Endothelial cell of hepatic sinusoid (primary cell): ENCODE results near the gene ICAM1.

ENCODE experiments used
- in situ Hi-C: cut with HindIII; loops from 2 replicates; pipeline ENCODE4 v1.10.0; 2017; ENCODE audit warnings: low sequenced_read_pairs

Gene ICAM1

DNA sequence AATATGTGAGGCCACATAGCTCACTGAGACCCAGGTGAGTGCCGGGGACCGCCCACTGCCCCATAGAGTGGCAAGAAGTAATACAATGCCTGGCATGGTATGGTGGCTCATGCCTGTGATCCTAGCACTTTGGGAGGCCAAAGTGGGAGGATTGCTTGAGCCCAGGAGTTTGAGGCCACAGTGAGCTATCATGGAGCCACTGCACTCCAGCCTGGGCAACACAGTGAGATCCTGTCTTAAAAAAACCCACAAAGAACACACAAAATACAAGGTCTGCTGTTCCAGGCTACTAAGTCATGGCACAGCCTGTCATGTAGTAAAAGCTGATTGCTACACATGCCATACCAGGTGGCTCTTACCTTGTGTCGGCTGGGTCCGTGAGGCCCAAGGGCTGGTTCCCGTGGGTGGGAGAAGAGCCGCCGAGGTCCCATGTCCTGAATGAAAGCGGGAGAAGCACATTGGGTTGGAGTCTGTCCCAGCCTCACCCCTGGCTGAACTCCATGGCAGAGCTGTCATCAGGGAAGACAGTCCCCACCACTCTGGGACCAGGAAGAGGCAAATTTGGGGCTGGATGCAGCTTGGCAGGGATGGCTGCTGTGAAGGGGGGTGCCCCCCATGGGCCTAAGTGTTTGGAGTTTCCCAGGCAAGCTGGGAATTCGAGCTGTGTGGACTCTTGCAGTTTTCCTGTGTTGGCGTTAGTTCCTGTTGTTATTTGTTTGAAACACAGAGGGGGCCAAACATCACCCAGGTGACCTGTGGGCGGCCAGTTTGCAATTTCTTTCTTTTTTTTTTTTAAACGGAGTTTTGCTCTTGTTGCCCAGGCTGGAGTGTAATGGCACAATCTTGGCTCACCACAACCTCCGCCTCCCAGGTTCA is 48.1 kb downstream of the ICAM1 start:
- in situ Hi-C loops, result no loop called here

DNA sequence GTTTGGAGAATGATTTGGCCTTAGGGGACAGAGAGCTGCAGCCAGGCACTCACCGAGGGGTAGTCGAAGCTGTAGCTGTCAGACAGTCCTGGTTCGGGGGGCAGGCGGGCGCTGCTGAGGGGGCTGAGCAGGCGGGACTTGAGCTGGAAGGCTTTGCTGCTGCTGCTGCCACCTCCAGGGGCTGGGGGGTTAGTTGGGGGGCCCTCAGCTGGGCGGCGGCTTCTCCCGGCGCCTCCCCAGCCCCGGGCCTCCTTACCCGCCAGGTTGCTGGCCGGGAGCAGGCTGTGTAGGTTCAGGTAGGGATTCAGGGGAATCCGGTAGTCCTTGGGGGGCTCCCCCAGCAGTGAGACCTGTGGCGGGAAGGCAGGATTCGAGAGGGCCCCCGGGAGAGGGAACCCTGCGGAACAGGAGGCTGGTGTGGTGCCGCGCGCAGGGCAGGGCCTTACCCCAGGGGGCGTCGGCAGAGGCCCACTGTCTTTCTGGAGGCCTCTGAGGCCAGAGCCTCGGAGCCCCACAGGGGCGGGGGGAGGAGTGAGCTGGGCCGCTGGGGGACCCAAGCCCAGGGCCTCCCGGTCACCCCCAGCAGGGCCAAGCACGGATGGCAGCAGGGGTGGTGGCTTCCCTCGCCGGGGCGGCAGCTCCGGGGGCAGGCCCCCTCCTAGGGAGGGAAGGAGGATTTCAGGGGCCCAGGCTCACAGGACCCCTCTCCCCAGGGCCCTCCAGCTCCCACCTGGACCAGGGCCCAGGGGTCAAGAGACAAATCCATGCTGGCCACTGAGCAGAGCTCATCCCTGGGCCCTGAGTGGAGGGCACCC is 49.9 kb downstream of the ICAM1 start:
- in situ Hi-C loops, result no loop called here

DNA sequence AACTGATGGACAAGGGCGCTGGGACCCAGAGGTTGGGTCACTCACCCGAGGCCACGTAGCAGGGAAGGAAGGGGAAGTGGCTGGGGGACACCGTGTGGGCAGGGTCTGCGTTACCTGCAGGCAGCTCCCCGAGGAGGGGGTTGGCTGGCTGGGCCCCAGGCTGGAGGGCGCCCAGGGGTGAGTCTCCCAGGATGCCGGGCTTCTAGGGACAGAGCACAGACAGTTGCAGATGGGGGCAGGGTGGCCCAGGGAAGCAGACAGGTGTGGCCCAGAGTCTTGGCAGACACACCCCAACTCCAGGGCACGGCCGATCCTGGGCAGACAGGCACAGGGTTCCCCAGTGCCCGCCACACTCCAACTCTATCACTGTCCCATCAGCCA is 50.5 kb downstream of the ICAM1 start:
- in situ Hi-C loops, result no loop called here

DNA sequence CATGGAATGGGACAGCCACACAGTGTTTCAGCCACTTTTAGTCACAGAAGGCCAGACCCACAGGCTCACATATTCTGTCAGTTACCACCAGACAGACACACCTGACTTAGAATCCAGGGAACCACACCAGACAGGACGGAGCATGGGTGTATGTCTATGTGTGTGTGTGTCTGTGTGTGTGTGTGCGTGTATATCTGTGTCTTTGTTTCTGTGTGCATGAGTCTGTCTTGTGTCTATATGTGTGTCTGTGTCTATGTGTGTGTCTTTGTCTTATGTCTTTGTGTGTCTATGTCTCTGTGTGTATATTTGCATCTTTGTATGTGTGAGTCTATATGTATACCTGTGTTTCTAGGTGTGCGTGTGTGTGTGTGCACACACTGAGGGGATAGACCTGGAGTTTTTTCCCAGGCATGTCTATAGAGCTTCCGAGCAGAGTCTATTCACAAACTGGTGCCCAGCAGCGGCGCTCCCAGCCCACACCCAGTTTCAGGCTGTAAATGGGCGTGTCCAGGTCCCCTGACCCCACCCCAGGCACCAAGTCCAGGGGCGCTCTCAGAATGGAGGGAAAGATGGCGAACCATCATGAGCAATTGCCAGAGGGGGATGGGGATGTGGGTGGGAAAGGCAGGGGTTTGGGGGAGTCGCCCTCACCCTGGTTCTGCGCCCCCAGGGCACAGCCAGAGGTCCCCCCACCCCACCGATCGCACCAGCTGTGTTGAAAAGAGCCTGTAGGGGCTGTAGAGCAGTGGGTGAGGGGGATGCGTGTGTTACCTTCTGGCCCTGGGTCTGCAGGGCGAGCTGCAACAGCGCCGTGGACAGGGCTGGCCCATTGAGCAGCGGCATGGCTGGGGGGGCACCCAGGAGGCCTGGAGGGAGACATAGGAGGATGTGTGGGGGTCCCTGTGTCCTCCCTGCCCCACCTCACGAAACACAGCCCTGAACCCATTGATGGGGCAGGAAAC is 51.2 kb downstream of the ICAM1 start:
- in situ Hi-C loops, result no loop called here

DNA sequence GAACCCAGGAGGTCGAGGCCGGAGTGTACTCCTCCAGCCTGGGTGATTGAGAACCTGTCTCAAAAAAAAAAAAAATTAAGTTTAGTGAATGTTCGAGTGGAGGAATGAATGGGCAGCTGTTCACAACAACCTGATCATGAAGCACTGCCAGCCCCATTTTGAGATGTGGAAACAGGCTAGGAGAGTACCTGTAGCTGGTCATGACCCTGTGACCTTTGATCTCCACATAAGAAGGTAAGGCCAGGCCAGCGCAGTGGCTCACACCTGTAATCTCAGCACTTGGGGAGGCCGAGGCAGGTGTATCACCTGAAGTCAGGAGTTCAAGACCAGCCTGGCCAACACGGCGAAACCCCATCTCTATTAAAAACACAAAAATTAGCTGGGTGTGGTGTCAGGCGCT is 54.8 kb downstream of the ICAM1 start:
- in situ Hi-C loops, result no loop called here

DNA sequence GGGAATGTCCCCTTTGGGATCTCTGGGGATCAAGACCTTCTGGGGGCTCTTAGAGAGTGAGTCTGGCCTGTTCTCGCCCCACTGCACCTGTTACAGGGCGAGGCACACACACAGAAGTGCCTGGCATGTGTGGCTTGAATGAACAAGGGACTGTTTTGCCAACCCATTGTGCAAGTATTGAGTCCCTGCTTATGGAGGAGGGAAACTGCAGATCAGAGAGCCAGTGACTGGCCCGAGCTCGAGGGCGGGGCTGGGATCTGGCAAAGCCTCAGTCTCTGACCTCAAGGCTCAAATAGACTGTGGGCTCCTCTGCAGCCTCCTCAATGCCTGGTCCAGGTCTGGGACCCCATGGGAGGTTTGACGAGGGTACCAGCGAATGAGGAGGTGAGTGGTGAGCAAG is 56.9 kb downstream of the ICAM1 start:
- in situ Hi-C loops, result no loop called here

DNA sequence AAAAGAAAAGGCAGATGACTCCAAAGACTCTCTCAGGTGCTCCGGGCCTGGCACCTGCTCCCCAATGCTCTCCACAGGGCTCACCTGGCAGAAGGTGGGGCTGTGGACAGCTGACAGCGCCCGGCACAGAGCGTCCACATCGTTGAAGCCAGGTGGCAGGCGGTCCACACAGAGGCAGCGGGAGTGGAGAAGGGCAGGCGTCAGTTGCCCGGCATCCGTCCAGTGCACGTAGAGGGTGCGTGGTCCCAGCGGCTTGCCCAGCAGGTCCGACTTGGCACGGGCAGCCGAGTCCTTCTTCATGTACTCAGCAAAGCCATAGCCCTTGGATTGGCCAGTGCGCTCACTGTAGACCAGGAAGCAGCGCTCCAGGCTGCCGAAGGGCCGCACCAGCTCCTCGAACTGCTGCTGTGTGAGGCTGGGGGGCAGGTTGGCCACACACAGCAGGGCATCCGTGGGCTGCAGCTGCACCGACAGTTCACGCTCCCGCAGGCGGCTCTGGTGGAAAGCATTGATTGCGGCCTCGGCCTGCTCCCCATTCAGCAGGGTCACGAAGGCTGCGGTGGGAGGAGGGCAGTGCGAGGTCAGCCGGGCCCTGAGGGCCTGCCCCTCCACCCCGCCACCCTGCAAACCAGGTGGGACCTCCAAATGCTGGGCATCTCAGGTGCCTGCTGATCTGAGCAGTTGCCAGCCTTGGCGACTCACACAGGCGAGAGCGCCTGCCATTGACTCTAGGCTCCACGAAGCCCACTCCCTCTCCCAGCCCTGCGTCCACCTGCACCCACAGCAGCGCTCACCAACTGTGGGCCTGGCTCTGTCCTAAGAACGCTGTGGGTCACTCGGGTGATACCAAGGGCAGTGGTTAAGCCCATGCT is 57.9 kb downstream of the ICAM1 start:
- in situ Hi-C loops, result no loop called here

DNA sequence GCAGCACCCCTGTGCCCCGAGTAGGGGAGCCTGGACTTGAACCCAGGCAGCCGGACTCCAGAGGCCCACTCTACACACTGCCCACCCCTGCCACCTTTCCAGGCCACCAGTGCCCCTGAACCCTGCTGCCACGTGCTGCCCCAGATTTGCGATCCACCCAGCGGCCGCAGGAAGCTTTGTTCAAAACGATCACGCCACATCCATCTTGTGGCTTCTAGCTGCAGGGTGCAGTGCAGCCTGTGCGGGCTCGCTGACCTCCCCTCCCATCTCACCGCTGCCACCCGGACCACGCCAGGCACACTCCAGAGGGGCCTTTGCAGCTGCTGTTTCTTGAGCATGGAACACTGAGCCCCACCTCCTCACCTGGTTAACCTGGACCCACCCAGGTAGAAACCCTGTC is 58.6 kb downstream of the ICAM1 start:
- in situ Hi-C loops, result no loop called here

DNA sequence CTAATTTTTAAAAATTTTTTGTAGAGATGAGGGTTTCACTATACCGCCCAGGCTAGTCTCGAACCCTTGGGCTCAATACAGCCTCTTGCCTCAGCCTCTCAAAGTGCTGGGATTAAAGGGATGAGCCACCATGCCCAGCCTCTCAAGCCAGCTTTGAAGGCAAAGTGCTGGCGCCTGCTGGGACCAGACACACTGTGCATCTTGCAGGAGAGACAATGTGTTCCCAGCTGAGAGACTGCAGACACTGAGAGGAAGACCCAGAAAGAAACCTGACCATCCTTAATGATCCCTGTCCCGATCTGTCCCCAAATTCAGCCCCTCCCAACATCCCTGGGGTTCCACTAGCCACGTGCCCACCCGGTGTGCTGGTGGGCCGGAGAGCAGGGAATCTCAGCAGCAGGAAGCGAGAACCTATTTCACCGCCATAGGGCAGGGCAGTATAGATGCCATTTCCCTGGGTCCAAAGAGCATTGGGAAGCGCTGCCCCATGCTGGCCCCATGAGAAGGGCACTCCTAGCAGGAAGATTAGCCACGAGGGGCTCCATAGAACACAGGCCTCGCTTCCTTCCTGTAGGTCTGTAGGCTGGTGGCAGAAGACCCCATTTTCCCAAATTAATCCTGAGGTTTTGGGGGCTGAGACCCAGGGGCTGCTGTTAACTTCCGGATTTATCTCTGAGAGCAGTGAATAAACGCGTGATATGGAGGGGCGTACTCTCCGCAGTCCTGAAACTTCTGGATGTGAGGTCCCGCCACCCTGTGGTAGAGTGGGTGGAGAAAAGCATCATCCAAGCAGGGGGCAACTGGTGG is 61.4 kb downstream of the ICAM1 start:
- in situ Hi-C loops, result no loop called here

DNA sequence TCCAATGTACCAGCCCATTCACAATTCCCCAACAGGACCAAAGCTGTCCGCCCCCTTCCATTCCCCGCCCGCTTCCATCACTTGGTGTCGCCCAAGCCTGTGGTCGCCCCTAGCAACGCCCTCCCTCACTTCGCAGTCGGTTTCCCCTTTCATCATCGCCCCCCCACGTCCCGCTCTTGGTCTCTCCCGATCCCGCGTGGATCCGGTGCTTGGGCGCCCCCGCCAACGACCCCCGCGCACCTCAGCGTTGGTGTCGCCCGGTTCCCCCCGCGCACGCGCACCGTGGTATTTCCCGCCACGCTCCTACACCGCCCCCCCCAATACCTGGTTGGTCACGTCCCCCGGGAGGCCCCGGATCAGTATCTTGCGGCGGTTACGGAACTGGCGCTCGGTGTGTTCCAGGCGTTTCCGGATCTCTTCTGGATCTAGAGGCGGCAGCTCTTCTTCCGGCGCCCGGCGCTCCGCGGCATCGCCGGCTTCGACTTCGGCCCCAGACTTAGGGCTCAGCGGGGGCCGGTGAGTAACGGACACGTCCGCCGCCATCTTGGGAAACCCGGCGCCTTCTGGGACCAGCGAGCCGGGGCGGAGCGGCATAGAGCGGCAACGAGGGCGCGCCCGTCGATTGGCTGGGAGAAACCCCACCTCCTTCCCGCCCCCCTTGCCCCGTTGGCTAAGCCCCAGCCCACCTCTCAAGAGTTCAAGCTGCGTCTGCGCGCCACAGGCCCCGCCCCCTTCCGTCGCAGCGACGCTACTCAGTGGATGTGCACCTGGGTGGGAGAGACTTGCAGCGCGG is 62.2 kb downstream of the ICAM1 start, which contains the start of gene RAVER1:
RAVER1 (minus strand) TSS at position 565 of the 793 bp plus-strand sequence; CDS start at position 543, 22 bp downstream.
- in situ Hi-C loops, result no loop called here

DNA sequence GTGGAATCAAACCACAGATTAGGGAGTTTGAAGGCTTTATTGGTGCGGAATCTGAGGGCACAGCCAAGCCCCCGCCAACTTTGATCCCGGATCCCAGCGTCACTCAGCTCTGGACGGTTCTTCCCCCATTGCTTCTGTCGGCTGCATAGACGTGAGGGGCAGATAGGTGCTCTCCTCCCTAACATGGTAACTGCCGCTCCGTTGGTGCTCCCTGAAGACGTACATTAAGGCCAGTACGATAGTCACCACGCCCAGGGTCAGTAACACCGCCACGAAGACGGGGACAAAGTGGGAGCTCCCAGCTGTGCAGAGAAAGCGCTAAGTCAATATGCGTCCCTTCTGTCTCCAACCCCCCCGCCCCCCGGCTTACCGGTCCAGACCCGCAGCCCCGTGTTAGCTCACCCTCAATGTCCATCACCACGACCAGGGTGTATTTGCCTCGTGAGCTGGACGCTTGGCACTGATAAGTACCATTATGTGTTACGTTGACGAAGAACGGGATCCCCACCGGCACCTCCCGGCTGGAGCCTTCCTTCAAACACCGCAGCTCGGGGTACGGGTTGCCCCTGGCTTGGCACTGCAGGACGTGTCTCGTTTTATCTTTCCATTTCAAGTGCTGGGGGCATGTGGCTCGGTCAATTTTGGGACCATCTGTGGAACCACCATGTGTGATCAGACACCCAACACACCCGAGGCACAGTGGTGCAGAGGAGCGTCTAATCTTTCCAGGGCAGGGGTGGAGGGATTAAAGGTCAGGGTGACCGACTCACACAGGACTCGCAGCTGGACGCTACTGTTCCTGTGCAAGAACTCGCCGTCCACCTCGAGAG is 63.1 kb downstream of the ICAM1 start:
- in situ Hi-C loops, result no loop called here

DNA sequence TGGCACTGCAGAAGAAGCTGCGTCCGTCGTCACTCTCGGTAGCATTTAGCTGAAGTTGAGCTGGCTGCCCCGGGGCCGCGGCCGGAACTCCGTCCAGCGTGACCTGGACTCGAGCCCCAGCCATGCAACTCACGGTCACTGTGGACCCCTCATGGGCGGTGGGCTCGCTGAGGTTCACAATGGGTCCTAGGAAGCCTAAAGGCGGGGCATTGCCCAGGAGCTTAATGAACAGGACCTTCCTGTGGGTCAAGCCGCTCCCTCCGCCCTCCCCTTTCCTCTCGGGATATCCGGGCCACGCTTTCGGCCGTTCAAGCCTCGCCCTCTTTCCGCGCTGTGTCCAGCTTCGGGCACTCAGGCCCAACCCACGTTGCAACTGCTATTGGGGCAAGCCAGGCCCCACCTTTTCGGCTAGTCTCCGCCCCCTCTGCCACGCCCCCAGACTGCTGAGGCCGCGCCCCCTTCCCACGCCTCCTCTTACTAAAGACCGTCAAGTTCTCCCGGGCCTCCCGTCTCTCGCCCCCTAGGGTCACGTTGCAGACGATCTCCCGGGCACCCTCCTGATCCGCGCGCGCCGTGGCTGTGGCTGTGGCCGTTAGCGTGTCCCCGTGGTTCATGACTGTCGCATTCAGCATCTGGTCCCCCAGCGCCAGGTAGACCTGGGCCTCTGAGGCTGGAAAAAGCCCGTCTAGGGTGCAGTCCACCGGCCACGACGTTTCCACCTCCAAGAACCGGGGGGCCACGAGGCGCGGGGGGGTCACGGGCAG is 63.9 kb downstream of the ICAM1 start:
- in situ Hi-C loops, result no loop called here

DNA sequence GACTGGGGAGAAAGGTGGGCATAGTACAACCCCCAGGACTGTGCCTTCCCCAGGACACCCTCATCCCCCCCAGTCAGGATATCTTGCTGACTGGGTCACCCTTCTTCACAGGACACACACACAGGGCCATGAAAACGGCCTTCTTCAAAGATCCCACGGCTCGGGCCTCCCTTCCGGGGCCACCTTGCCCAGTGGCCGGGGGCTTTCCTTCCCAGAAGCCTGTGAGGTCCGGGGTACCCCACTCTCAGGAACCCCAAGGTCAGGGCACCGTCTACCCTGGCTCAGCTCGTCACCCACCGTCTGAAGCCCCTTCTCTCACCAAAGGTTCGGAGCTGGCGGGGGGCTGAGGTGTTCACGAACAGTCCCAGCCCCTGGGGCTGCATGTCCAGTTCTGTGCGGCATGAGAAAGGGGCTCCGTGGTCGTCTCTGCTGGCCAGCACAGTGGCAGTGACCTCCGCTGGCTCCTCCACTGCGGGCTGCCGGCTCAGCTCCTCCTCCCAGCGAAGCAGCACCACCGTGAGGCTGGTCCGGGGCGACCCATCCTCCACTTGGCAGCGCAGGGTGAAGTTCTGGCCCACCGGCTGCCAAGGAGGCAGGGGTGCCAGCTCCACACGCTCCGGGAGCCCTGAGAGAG is 64.5 kb downstream of the ICAM1 start:
- in situ Hi-C loops, result no loop called here
